NCI-H187 treated with DMSO at 0.1 percent for 48 hours (cell line): ENCODE measurements around the gene THAP12.

Experiments
- DNase-seq: peaks from one replicate; lab custom pipeline; 2025; lab: John Stamatoyannopoulos, UW

The THAP12 gene

GRCh38 chr11:76376746-76377558 is 4.0 kb downstream of the THAP12 start:
- no peak for DNase-seq

GRCh38 chr11:76371170-76371569 is 9.8 kb downstream of the THAP12 start:
- DNase-seq, result no peak

GRCh38 chr11:76369406-76369805 is 11.5 kb downstream of the THAP12 start:
- DNase-seq, result no peak

- DNase-seq, result no peak
Measured at GRCh38 chr11:76368490-76368889, 12.4 kb downstream of the THAP12 start.

GRCh38 chr11:76365038-76365679 is 15.8 kb downstream of the THAP12 start:
- DNase-seq, result no peak

- DNase-seq, result no peak
Measured at GRCh38 chr11:76362716-76363115, 18.2 kb downstream of the THAP12 start.

- DNase-seq, result no peak
Measured at GRCh38 chr11:76361776-76362175, 19.2 kb downstream of the THAP12 start.

GRCh38 chr11:76361374-76361773 is 19.6 kb downstream of the THAP12 start:
- no peak for DNase-seq

- DNase-seq, result no peak
Measured at GRCh38 chr11:76355172-76355571, 25.8 kb downstream of the THAP12 start.

- DNase-seq, result no peak
Measured at GRCh38 chr11:76348348-76348747, 32.6 kb downstream of the THAP12 start.

GRCh38 chr11:76347466-76347865 is 33.5 kb downstream of the THAP12 start:
- no peak for DNase-seq

- DNase-seq, result no peak
Measured at GRCh38 chr11:76339221-76339620, 41.7 kb downstream of the THAP12 start.

GRCh38 chr11:76337923-76338322 is 43.0 kb downstream of the THAP12 start:
- no peak for DNase-seq

GRCh38 chr11:76337469-76337868 is 43.5 kb downstream of the THAP12 start:
- DNase-seq, result no peak

GRCh38 chr11:76336597-76336996 is 44.3 kb downstream of the THAP12 start:
- DNase-seq, result no peak

- DNase-seq, result no peak
Measured at GRCh38 chr11:76335842-76336241, 45.1 kb downstream of the THAP12 start.

- DNase-seq, result no peak
Measured at GRCh38 chr11:76334826-76335389, 46.0 kb downstream of the THAP12 start.

GRCh38 chr11:76330651-76331050 is 50.3 kb downstream of the THAP12 start:
- DNase-seq, result no peak

GRCh38 chr11:76329983-76330382 is 50.9 kb downstream of the THAP12 start:
- no peak for DNase-seq

- DNase-seq, result no peak
Measured at GRCh38 chr11:76329084-76329648, 51.8 kb downstream of the THAP12 start.

- DNase-seq, result no peak
Measured at GRCh38 chr11:76327756-76328388, 53.1 kb downstream of the THAP12 start.

- DNase-seq, result no peak
Measured at GRCh38 chr11:76327202-76327601, 53.7 kb downstream of the THAP12 start.
